Spinal cord (tissue), 10 donors: ENCODE results near the gene PRPSAP1. TPM values are rescaled to one million over a fixed set of nuclear protein-coding genes. Genes with fewer than 3 reads are reported as not detected.

Experiments used
- DNase-seq, 6 donors: peaks; one replicate each; pipeline versions ENCODE4 v3.0.0 to v3.0.0-alpha.2; 2013 to 2015; ENCODE audit warnings: low spot score in 6 of 6, low read depth in 4 of 6
- H3K27ac ChIP-seq: one replicate; pipeline ENCODE4 v1.5.1; 2013; ENCODE audit warnings: low read depth, low read length, control low read depth
- H3K27me3 ChIP-seq: one replicate; pipeline ENCODE4 v1.6.1; 2013; ENCODE audit warnings: low read length; ENCODE audit not compliant: control insufficient read depth, insufficient read depth
- H3K36me3 ChIP-seq: one replicate; pipeline ENCODE4 v1.6.1; 2013; ENCODE audit warnings: low read length; ENCODE audit not compliant: control insufficient read depth, insufficient read depth
- H3K4me1 ChIP-seq: one replicate; pipeline ENCODE4 v1.6.1; 2013; ENCODE audit warnings: low read length; ENCODE audit not compliant: control insufficient read depth, insufficient read depth
- H3K4me3 ChIP-seq: one replicate; pipeline ENCODE4 v1.5.1; 2013; ENCODE audit warnings: low read depth, low read length, control low read depth
- H3K9me3 ChIP-seq: one replicate; pipeline ENCODE4 v1.6.1; 2013; ENCODE audit warnings: low read length; ENCODE audit not compliant: control insufficient read depth, insufficient read depth
- WGBS: methylation state at CpG from one replicate; pipeline ENCODE4 v1.1.5; 2013; ENCODE audit warnings: missing lambda C conversion rate; ENCODE audit not compliant: insufficient coverage; 5-methylcytosine and 5-hydroxymethylcytosine counted together
- long read RNA-seq, 4 donors: transcript quantifications; one replicate each; lab custom pipeline, GENCODE V29; 2026
- polyA plus RNA-seq, 2 donors: library from polyadenylated mRNA; unstranded; fragments of 120-200 nt; gene quantifications; one replicate each; pipeline ENCODE4 v1.2.1, GENCODE V29; 2013; ENCODE audit not compliant: insufficient read length in 2 of 2
- total RNA-seq, 2 donors: library from RNA; depleted of rRNA in 1 of 2; stranded (reverse); fragments of 120-200 nt in 1 of 2; fragments of >200 nt in 1 of 2; gene quantifications; one replicate each; pipeline versions ENCODE4 v1.2.3 to v1.2.4, GENCODE V29; 2013 to 2014
- donor health status: healthy.

PRPSAP1 gene, protein sequence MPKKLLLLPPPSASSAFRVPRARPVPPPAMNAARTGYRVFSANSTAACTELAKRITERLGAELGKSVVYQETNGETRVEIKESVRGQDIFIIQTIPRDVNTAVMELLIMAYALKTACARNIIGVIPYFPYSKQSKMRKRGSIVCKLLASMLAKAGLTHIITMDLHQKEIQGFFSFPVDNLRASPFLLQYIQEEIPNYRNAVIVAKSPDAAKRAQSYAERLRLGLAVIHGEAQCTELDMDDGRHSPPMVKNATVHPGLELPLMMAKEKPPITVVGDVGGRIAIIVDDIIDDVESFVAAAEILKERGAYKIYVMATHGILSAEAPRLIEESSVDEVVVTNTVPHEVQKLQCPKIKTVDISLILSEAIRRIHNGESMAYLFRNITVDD
- total RNA-seq (10 to 100 TPM; 71.7 to 72.3 TPM), polyA plus RNA-seq (100 to 1,000 TPM; 101 to 105 TPM)
- long read RNA-seq, donor 1, transcript PRPSAP1-206 (10 exons, 3,660 nt), result major isoform, 18 of 47 reads
- long read RNA-seq, donor 1, partial matches to known transcripts, result 28 of 47 reads
- long read RNA-seq, donor 1, other reads (novel, unspliced or antisense), result 0 of 47 reads
- long read RNA-seq, donor 2, partial matches to known transcripts, result 0 of 5 reads
- long read RNA-seq, donor 2, other reads (novel, unspliced or antisense), result 0 of 5 reads
- long read RNA-seq, donor 3, transcript PRPSAP1-206 (10 exons, 3,660 nt), result major isoform, 9 of 13 reads
- long read RNA-seq, donor 3, partial matches to known transcripts, result 0 of 13 reads
- long read RNA-seq, donor 3, other reads (novel, unspliced or antisense), result 0 of 13 reads
- long read RNA-seq, donor 4, transcript PRPSAP1-206 (10 exons, 3,660 nt), result major isoform, 15 of 35 reads
- long read RNA-seq, donor 4, partial matches to known transcripts, result 13 of 35 reads
- long read RNA-seq, donor 4, other reads (novel, unspliced or antisense), result 0 of 35 reads

DNA sequence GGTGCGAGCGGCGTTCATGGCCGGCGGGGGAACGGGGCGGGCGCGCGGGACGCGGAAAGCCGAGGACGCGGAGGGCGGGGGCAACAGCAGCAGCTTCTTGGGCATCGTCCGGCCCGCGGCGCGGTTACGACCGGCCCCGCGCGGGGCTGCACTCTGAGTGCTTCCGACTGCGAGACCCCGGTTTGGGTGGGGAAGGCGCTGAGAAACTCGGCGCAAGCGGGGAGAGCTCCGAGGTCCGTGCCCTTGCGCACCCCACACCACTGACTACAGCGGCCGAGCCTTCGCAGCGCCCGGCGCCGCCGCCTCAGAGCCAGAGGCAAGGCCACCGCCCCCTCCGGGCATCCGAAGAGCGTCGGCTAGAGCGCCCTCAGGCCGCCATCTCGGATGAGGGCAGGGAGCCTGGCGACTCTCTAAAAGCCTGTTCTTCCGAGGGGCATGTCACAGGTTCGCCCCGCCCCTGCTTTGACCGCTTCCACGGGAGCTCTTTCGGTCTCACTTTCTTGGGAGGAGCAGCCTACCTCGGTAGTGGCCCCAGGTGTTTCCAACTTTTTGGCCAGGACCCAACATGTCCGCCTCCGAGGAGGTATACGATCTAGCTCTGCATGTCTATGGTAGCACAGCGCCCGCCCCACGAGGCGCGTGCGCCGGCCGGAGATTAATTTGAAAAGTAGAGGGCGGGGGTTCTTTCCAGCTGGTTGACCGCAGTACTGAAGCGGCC lies at the start of gene PRPSAP1:
Gene PRPSAP1 (minus strand): TSS at position 318 of the 718 bp plus-strand sequence. CDS start 213 bp downstream, at position 105.
- Histone ChIP-seq H3K27ac (peak within 1 kb of the TSS; percentile 87), H3K27me3 (no peaks in the 10 kb centered on the region), H3K36me3 (peaks cover 11% of the 10 kb centered on the region), H3K4me3 (peak within 1 kb of the TSS; percentile 61), H3K9me3 (no peaks in the 10 kb centered on the region), H3K4me1 (peaks cover 22% of the 10 kb centered on the region)
- 0% methylated on average over 75 of the region's 75 CpGs for WGBS
- peak; percentile 87 to 97 (median 92) for DNase-seq

DNA sequence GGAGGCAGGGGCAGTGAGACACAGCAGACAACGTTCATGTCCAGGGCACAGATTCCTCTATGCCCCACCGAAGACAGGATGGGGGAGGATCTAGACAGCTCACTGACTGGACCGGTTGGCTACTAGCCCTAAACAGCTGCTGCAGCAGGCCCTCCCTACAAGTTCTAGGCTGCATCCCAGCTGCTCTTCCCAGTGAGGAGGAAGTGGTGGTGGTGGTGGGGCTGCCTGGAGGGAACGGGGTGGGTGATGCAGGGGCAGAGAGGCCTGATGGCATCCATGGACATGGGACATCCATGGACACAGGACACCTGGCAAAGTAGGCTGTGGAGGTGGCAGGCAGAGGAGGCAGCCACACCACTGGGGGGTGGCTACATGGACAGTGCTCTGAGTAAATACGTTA lies 49.0 kb upstream of the PRPSAP1 start:
- Histone ChIP-seq H3K9me3 (no peaks in the 10 kb centered on the region), H3K4me1 (peaks cover 22% of the 10 kb centered on the region), H3K4me3 (no peak overlapping the region), H3K36me3 (peaks cover 80% of the 10 kb centered on the region), H3K27ac (no peak overlapping the region), H3K27me3 (no peaks in the 10 kb centered on the region)
- WGBS, result 98% methylated on average over 4 of the region's 5 CpGs
- no peak for DNase-seq

DNA sequence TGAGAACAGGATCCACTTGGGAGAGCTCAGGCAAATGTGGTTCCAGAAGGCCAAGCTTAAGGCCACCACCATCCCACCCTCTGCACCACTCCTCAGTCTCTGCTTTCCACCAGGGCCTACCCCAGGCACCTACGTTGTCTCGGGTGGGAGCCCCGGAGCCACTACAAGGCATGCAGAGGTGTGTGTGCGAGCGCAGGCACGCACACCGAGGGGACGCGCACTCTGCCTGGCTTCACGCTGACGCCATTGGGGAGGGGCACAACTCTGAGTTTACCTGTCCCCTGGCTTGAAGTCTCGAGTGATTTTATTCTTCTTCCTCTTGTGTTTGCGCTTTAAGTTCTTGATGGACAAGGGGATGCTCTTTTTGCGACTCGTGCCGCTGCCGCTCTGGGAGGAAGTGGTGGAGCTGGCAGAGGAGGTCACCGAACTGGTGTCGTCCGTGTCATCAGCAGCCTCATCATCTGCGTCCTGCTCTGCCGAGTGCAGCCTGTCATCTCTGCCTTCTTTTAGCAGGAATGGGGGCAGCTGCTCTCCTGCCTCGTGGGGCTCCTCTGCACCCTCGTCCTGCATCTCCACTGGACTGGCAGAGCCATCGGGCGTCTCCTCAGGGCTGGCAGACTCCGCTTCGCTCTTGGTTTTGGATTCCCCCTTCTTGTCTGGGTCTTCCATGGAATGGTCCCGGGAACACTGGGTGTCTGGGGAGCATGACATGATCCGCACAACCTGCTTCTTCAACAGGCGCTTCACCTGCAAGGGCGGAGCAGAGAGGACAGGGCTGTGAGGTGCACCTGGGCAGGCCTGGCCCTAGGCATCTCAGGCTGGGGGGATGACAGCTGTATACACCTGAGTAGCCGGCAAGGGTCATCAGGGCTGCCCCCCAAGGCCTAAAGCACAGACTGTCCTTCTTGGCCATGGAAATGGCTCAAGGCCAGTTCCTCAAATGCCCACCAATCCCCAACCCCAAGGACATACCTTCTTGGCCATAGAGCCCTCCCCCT lies 45.8 kb upstream of the PRPSAP1 start:
- no peak for DNase-seq
- Histone ChIP-seq H3K4me1 (peaks cover 5% of the 10 kb centered on the region), H3K27me3 (no peaks in the 10 kb centered on the region), H3K4me3 (no peak overlapping the region), H3K27ac (no peak overlapping the region), H3K36me3 (peaks cover 96% of the 10 kb centered on the region), H3K9me3 (no peaks in the 10 kb centered on the region)
- 94% methylated on average over 32 of the region's 33 CpGs for WGBS

DNA sequence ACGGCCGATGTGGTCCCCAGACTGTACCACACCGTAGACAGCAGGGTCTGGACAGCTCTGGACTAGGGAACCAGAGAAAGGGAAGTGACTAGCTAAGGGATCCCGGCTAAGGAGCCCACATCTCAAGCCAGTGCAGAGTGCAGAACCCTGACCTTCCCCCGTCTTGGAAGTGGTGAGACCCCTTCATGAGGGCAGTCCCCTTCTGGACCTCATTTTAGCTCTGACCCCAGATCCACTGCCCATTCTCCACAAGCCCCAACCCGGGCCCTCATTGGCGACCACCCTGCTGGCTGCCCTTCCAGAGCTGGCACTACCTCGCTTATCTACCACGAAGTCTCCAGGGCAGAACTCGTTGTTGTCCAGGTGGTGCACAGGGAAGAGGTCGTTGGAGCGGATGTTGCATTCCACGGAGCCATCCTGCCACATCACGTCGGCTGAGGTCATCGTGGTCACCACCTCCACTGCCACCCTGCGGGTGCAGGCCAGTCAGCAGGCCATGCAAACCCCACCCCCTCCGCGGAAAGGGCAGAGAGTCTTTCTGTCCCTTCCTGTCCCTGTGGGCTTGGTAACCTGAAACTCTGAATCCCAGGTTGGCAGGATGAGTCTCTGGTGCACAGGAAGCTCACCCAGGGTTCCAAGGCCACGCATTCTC lies 44.9 kb upstream of the PRPSAP1 start:
- DNase-seq, result no peak
- Histone ChIP-seq H3K4me3 (no peak overlapping the region), H3K9me3 (no peaks in the 10 kb centered on the region), H3K27me3 (no peaks in the 10 kb centered on the region), H3K27ac (no peak overlapping the region), H3K36me3 (peaks cover 95% of the 10 kb centered on the region), H3K4me1 (peaks cover 5% of the 10 kb centered on the region)
- 88% methylated on average over 18 of the region's 20 CpGs for WGBS

DNA sequence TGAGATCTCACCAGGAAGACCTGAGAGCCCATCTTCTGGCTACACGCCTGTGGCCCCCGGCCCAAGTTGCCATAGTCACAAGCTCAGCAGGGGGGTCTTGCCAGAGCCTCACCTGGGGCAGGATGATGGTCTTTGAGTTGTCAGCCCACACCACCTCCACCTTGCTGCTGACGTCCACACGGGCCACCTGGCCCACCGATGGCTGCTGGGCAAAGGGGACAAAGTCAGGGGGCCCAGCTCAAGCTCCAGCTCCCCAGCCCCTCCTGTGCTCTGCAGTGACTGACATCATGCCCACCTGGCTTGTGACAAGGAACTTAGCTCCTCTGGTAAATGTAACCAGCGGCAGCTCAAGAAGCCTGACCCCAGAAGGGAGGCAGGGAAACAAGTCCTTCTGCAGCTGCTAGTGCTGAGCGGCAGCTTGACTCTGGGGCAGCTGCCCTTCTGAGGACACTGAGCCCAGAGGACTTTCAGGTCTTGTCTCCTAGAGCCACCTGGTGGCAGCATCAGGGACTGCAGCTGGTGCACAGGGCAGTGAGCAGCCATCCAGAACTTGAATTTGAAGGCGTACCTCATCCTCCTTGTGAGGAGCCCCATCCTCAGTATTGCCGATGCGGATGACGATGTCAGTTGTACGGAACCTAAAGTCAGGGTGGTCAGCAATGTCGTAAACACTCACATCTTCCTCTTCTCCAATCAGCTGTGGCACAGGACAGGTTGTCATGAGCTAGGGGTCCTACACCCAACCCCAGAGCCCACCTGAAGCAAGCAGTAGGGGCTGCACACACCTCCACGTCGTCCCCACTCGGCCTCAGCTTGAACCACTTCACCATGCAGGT lies 44.2 kb upstream of the PRPSAP1 start:
- H3K27ac ChIP-seq, result no peak overlapping the region
- peak in 5 of 6 donors; percentile 67 to 92 (median 76) for DNase-seq
- no peak overlapping the region for H3K4me3 ChIP-seq
- no peaks in the 10 kb centered on the region for H3K27me3 ChIP-seq
- H3K9me3 ChIP-seq, result no peaks in the 10 kb centered on the region
- WGBS, result 61% methylated on average over 14 of the region's 16 CpGs
- H3K4me1 ChIP-seq, result peaks cover 5% of the 10 kb centered on the region
- peaks cover 96% of the 10 kb centered on the region for H3K36me3 ChIP-seq

DNA sequence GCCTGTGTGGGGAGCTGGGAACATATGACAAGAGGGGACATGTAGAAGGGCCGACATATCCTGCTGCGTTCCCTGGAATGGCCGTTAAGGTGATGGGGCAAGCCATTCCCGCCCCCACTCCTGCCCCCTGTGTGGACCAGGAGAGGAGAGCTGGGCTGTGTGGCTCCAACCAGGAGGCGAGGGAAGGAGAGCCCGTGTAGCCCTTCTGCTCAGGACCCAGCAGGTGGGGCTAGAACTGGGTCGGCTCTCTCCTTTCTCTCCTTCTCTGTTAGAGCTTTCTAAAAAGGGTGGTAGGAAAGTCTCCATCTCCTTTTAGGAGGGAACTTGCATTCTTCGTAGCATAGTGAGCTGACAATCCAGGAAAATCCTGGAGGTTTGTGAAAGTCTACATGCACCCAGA lies 43.5 kb upstream of the PRPSAP1 start:
- 94% methylated on average over 5 of the region's 8 CpGs for WGBS
- Histone ChIP-seq H3K9me3 (no peaks in the 10 kb centered on the region), H3K4me1 (peaks cover 5% of the 10 kb centered on the region)

DNA sequence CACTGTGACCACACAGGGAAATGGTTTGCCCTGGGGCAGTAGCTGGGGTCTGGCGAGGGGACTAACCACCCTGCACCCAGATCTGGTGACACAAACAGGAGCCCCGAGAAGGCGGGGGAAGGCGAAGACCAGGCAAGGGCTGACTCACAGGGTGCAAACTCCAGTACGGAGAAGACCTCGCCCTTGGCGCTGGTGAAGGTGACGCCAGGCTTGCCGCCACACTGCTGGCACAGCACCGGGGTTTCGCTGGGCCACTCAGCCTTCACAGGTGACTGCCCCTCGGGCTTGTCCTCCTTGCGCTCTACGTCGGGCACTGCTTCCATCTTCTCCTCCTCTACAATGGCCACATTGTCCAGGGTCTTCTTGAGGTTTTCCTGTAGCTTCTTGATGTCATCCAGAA lies 42.3 kb upstream of the PRPSAP1 start:
- WGBS, result 96% methylated on average over 15 of the region's 15 CpGs
- Histone ChIP-seq H3K27ac (no peak overlapping the region), H3K4me1 (peaks cover 5% of the 10 kb centered on the region), H3K36me3 (peaks cover 95% of the 10 kb centered on the region), H3K9me3 (no peaks in the 10 kb centered on the region), H3K4me3 (no peak overlapping the region), H3K27me3 (no peaks in the 10 kb centered on the region)
- no peak for DNase-seq

More for the DNA sequence above, 43.5 kb upstream of the PRPSAP1 start:
- no peak overlapping the region for H3K4me3 ChIP-seq
- no peak overlapping the region for H3K27ac ChIP-seq
- peaks cover 96% of the 10 kb centered on the region for H3K36me3 ChIP-seq
- H3K27me3 ChIP-seq, result no peaks in the 10 kb centered on the region
- DNase-seq, result no peak

DNA sequence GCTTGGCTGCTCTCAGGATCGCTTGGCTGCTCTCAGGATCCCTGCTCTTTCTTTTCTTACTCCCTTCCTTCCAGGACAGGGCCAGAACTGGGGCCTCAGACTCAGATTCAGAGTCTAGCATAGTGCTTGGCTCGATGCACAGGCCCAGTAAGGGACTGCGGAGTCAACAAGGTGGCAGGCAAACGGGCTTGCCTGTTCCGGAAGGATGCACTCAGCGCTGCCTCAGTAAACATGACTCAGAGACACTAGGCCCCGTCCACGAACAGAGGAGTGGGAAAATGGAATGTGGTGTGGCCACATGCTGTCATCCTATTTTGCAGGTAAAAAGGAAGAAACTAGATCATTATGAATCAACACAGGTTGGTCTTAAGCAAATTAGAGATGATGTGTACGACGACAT lies 40.5 kb upstream of the PRPSAP1 start:
- H3K36me3 ChIP-seq, result peaks cover 94% of the 10 kb centered on the region
- H3K4me3 ChIP-seq, result no peak overlapping the region
- H3K27me3 ChIP-seq, result no peaks in the 10 kb centered on the region
- peaks cover 5% of the 10 kb centered on the region for H3K4me1 ChIP-seq
- no peak for DNase-seq
- WGBS, result 89% methylated on average over 8 of the region's 10 CpGs
- H3K27ac ChIP-seq, result no peak overlapping the region
- no peaks in the 10 kb centered on the region for H3K9me3 ChIP-seq
